Activated CD4-positive, alpha-beta T cell treated with anti-CD3 and anti-CD28 coated beads, Interleukin-2, Interleukin-6, amounts not matched to agents 100 ng/mL and 50 ng/mL, durations not matched to agents 16 hours and 8 hours (primary cell): ENCODE measurements around the gene NCAPD3.

Source experiments
- DNase-seq: peaks from one replicate; pipeline ENCODE4 v3.0.0-alpha.2; 2020

Gene NCAPD3

DNA sequence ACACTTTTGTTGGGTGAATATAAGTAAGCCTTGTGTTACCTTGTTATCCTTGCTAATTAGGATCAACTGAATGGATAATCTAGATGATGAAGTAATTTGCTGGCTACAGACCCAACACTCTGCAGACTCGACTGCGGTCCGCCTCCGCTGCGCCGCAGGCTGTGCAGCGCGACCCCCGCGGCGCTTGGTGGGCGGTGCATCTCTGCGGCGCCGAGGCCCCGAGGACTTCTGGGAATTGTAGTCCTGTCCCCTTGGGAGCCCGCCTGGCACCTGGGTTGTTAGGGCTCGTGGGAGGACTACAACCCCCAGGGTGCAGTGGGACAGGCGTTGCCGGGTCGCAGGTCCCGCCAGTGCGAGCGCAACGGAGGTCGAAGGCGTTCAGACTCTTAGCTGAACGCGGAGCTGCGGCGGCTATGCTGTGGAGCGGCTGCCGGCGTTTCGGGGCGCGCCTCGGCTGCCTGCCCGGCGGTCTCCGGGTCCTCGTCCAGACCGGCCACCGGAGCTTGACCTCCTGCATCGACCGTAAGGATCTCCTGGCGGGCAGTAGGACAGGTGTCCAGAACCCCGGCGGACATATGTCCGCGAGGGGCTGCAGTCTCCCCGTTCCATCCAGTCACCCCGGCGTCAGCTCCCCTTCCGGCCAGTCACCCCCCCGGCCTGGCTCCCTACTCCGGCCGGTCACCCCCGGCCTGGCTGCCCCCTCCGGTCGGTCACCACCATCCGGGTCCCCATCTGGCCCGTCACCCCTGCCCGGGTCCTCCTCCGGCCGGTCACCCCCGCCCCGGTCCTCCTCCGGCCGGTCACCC, 29.6 kb upstream of the NCAPD3 start, which contains the start of the genes ACAD8 and THYN1:
Gene ACAD8, plus strand, starts transcription at position 381 of the 806 bp plus-strand sequence. Its CDS starts 33 bp downstream, at position 414.
Gene THYN1, minus strand, starts transcription at position 165 of the 806 bp plus-strand sequence. CDS start 470 bp downstream, outside the sequence.
- peak; percentile 97 for DNase-seq

DNA sequence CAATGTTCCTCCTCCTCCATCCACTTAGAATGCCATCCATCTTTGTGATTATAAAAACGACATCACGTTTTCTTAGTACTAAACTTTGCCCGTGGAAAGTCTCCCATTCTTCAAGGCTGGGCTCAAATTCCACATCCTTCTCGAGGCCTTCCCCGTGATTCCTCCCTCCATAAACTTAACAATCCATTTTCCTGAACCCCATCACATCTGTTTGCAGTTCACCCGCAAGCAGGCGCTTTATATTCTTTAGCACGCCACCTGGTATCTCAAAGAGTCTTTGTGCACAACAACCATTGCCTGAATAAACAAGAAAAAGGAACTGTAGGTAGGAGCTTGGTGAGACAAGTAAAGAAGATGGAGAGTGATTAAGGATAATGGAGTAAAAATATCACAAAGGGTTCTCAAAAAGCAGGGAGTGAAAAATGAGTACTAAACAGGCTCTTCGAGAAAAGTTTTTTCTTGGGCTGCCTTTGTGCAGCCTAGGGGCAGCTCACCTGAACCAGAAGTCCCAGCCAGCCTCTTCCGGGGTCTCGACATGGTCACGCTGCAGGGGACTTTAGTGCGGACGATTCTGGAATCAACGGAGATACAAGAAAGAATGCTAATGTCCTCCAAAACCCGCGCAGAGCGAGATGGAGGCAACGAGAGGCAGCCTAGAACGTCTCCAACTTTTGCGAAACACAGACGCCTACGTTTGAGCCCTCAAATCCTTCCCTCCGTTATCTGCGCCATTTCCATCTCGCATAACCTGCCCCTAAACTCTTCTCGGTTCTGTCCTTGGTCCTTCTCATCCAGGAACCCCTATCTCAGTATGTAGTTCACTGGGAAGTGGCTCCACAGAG, 28.8 kb upstream of the NCAPD3 start:
- no peak for DNase-seq

DNA sequence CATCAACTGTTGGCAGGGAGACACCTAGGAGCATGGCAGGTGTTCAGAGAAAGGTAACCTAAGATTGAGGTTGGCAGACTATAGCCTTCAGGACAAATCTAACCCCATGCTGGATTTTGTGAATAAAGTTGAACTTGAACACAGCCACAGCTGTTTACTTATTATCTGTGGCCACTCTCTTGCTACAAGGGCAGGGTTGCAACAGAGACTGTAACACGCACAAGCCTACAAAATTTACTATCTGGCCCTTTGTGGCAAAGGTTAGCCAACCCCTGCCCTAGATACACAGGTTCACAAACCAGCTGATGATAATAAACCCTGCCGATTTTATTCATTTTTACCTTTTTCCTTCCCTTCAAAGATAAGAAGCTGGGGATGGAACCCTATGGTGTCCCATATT, 26.9 kb upstream of the NCAPD3 start:
- DNase-seq: no peak

DNA sequence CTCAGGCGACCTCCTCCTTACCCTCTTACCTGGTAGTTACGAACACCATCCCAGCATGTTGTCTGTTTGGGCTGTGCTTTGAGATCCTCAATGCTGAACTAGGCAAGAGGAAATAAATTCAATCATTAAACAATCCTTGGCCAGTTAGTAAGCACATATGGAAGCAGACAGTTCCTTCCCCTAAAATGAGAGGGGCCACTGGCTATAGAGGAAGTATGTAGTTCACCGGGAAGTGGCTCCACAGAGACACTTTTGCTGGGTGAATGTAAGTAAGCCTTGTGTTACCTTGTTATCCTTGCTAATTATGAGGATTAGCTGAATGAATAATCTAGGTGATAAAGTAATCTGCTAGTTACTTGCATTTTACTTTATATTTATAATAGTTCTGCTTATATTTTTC, 26.5 kb upstream of the NCAPD3 start:
- no peak for DNase-seq

DNA sequence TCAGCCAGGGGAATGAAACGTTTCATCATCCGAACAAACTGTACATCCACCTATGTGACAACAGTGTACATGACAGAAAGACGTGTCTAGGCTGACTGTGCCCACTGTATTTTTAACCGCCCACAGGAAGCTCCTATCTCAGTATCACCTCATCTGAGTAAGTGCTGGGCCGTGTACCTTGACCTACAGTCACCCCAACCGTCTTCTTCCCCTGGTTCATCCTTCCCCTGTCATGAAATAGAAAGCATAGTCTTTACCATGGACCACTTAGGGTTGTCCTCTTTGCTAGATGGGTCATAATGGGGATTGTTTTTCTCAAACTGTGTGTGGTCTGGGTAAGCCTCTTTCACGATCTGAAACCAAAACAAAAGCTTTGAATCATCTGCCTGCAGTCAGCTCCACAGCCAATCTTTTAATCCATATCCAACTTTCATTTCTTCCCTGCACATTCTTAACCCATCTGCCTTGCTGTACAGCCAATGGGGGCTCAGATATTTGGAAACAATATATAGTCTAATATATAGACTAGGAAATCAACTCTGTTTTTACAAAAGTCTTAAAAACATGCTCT, 25.2 kb upstream of the NCAPD3 start:
- DNase-seq: peak; percentile 43

DNA sequence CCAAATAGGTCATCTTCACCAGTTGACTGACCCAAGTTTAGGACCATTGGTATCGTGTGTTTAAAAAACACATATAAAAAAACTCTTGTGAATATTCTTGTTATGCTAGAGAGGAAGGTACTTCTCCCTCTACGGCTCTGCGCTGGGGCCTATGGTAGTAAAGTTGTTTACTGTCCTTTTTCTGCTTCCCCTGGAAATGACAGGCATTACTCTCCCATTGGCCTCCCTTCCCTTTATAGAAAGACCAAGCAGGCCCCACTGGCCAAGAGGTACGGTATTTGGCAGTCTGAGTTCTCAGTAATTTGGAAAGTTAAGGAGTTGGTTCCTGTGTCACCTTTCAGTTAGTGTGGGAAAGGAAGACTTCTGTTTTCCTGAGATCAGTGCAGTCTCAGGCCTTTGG, 22.9 kb upstream of the NCAPD3 start:
- no peak for DNase-seq

DNA sequence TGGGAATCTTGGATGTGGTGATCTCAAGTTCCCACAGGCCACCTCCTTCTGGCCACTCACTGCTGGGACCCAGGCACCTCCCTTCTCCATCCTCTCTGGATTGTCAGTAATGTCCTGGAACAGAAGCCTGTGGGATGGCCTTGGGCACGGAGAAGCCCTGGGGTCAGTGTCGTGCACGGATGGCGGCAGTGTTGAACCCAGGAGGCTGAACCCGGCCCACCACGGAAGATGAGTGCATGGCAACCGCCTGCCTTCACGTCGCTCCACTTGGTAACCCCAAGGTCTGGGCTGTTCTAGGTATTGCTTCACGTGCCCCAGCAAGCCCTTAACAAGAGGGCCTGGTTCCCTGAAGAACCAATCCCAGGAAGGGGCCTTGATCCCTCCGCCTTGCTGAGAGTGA, 22.3 kb upstream of the NCAPD3 start:
- no peak for DNase-seq

DNA sequence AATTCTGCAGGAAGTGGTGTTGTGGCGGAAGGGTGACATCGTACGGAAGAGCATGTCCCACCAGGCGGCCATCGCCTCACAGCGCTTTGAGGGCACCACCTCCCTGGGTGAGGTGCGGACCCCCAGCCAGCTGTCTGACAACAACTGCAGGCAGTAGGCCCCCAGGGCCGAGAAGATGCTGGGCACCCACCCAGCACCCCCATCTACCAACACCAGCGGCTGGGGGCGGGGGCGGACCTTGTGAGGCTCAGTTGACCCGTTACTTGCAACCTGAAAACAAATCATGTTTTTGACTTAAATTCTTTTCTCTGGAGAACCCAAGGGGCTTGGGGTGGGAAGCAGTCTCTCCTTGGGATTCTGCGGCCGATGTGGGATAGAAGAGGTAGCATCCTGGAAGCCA, 21.7 kb upstream of the NCAPD3 start:
- DNase-seq: no peak

DNA sequence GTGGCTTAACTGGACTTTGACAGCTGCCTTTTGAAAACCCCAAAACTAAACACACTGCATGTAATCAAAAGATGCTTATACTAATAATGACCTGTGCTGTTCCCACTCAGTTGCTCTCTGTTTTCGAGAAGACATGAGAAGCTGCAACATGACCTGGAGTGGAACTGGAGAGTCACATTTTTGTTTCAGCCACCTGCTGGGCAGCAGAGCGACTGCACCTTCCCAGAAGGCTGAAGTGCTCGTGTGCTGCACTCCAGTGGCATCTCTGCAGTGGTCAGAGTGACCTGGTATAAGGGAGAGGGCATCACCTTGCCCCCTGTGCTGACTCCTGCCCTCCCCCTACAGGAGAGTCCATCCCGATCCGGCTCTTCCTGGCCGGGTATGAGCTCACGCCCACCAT, 20.8 kb upstream of the NCAPD3 start:
- peak; percentile 20 for DNase-seq

DNA sequence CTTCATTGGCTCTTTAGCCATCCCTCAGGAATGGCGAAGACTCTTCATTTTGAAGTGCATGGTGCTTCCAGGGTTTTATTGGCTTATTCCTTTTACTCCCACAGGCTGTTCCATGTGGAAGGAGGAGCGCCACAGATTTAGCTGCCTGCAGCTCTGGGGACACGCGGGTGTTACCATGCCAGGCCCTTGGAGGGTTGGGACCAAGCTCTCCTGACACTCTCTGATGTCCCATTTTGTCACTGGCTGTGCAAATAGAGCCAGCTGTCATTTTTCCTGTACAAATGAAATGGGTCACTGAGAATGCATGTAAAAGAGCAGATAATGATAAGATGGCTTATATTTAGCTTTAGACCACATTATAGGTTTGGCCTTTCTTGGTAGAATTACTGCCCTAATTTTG, 20.1 kb upstream of the NCAPD3 start:
- no peak for DNase-seq

DNA sequence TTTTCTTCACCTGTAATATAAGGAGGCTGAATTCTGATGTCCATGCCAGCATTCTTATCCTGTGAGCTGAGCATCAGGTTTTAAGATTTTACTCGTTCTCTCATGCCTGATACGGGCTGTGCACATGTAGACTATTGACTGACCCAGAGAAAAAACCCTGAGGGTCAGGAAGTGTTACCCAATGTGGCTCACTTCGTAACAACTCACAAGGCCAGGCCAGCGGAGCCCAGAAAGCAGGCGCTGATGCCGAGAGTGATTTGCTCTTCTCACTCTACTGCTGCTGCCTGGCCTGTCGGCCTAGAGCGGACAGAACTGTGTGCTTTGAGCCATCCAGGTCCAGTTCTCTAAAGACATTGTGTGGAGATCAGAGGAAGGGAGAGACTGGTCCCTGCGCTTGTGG, 18.6 kb upstream of the NCAPD3 start:
- DNase-seq: no peak

DNA sequence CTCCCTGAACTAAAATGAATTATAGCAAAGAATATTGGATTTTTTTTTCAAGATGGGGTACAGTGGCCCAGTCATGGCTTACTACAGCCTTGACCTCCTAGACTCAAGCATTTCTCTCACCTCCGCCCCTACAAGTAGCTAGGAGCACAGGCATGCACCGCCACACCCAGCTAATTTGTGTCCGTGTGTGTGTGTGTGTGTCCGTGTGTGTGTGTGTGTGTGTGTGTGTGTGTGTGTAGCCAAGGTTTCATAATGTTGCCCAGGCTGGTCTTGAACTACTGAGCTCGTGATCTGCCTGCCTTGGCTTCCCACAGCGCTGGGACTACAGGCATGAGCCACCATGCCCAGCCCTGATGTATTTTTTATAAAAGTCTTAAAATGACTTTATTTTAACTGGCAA, 16.8 kb upstream of the NCAPD3 start:
- no peak for DNase-seq

DNA sequence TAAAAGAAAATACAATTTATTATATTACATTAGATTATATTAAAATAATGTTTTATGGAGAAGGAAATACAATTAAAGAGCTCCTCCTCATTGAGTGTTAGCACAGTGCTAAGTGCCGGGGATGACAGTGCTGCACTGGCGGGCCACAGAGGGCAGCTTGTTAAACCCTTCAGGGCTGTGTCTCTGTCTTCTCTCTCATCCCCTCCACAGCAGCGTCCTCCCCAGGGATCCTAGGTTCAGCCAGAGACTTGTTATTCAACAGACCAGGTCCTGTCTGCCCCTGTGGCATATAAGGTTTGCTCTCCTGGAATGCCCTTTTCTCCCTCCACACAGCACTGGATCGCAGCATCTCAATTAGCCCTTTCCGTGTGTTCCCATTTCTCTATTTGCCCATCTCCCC, 15.2 kb upstream of the NCAPD3 start:
- DNase-seq: no peak

DNA sequence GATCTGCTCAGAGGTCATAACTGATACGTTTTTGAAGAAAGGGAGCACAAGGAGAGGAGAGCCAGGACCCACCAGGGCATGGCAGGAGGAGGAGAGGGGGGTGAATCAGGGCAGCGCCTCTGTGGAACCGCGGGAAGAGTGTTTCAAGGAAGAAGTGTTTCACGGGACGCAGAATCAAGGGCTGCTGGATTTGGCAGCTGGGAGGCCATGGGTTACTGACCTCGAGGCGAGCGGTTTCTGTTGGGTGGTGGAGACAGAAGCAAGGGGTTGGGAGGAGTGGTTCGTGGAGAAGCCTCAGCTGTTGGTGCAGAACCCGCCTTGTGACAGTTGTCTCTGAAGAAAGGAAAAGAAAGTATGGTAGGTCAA, 13.8 kb upstream of the NCAPD3 start:
- DNase-seq: no peak

DNA sequence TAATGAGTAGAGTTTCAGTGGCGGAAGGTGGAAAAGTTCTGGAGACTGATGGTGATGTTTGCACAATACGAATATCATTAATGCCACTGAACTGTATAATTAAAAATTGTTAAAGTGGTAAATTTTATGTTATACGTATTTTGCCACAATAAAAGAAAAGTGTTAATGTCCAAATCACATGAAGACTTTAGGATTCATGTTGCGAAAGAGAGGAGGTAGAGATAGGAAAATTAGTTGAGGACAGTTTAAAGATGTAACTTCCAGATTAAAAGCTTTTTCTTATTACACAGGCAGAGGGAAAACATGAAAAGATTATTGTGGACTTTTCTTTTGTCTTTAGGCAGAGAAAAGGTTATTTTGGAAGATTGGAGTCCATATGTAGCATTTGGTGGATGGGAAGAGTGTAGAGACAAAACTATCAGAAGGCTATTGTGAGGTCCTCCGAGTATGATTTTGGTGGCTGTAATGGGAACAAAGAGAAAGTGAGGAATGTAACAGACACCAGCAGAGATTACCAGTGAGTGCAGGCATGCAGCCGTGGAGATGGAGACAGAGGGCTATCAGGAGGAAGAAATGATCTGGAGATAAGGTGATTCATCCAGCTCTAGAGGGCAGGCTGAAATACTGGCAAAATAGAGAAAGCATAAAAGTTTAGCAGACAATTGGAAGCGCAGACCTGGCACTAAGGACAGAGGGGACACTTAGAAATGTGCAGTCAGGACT, 13.2 kb upstream of the NCAPD3 start:
- no peak for DNase-seq

DNA sequence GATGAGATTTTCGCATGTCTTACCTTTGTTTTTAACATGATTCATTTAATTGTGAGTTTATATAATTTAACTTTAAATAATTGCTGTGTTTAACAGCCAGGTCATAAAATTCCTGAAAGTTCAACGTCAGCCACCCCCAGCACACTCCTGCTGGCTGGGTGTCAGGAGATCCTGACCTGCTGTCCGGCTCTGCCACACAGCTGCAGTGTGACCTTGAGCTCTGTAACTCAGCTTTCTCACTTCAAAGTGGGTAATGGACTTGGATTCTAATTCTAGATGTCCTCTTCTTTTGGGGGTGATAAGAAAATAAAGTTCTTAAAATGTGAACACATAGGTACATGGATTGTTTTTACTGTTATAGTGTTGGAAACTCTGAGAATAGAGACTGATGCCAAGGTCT, 11.6 kb upstream of the NCAPD3 start:
- DNase-seq: no peak

DNA sequence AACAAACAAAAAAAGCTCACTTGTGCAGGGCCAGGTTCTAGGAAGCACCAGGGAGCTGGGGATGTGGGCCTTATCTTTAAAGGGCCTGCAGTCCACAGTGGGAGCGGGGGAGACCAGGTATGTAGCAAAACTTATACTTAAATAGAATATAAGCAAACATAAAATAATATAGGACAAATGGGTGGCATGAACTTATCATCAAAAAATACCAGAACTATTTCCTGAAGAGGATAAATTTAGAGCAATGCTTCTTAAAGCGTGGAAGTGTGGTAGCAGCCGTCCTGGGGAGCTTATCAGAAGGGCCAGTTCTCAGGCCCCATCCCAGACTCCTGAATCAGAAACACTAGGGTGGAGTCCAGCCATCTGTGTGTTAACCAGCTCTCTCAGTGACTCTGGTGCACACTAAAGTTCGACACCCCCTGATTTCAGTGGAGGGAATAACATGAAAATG, 10.0 kb upstream of the NCAPD3 start:
- DNase-seq: no peak

DNA sequence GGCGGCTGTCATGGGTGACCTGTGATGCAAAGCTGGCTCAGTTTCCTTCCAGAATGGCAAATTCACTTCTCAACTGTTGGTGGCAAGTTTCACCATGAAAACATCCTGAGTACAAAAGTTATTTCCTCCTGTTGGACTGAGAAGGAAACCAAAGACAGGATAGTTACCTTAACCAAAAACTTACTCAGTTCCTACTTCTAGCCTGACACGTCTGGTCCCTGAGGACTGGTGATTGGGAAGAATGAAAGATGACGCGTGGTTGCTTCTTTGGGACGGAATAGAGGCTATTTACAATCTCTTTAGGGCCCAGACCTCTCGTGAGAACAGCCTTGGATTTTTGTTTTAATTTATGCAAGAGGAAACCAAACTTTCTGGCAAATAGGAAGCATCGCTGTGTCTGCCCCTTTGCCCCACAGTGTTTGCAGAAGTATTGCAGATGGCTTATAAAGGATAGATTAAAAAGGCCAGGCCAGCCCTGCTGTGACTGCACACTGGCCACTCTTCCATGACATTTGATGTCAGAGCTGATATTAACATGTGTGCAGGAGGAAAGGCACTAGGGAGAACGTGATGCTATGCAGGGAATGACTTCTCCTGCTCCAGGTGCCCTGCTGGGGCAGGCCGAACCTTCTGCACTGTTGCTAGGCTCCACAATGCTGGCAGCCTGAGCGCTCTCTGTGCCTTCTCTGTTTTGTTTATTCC, 8.3 kb upstream of the NCAPD3 start:
- no peak for DNase-seq

DNA sequence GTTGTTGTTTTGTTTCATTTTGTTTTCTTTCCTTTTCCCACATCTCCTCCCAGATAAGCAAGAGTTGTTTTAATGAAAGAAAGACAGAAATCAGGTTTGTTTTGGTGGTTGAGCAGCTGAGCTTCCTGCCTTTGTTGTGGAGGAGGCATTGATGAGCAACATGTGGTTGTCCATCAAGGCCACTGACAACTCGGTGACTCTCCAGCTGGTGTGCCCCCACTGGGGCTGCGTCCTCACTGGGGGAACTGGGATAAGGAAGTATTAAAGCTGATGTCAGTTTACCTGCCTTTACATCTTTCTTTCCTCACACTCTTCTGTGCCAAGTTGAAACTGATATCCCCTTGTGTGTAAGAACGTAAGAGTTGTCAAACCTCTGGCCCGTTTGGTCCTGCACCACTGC, 6.6 kb upstream of the NCAPD3 start:
- DNase-seq: no peak

DNA sequence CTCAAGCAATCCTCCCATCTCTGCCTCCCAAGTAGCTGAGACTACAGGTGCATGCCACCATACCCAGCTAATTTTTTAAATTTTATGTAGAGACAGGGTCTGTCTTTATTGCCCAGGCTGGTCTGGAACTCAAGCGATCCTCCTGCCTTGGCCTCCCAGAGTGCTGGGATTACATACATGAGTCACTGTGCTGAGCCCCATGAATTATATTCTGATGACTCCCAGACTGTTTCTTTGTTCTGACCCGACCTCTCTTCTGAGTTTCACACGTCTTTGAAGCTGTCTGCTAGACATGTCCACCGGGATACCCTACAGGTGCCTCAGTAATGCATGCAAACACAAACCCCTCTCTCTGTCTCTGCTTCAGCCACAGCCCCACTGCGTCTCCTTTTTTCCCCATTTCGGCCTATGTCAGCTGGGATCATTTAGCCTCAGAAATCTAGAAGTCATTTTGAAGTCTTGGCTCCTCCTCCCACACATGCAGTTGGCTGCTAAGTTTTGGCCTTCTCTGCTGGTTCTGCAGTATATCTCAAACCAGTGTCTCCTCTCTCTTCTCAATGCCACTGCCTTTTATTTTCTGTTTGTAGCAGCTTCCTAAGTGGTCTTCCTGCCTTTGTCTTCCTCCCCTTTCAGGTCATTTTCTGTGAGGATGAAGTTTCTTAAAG, 5.5 kb upstream of the NCAPD3 start:
- DNase-seq: no peak

DNA sequence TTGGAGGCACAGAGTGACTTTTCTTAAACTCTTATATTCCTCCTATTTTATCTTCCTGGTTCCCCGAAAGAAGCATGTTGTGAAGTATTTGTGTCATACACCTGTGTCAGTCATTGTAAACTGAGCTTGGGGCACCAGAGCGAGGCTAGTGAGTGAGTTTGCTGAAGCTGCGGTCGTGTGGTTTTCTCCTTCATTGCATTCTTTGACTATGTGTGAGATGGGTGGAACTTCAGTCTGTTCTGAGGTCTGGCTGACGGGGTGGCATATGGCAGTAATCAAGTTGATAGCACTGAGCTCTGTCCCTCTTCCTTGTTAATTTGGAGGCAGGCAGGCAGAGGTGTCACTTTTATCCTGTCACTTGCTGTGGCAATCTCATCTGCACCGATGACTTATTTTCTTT, 4.9 kb upstream of the NCAPD3 start:
- peak; percentile 41 for DNase-seq

DNA sequence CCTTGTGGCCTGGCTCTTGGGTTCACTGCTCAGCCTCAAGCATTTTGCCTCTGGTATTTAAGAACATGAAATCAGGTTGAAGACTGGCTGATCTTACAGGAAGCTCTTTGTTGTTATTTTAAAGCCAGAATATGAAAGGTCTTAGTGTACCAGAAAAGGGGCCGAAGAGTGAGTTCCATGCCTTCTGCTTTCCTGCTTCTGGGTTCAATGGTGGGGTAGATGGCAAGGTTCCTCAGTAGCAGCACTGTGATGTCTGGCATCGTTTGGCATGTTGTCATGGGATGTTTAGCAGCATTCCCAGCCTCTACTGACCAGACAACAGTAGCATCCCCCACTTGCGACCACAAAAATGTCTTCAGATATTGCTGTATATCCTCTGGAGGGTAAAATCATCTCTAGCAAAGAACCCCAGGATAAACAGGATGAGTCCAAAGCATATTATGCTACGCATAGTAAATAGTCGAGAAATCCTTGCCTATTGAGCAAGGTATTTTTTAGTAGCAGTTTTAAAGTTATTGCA, 3.1 kb upstream of the NCAPD3 start:
- DNase-seq: no peak
